ENCODE results near the gene MVB12B.

Gene MVB12B

GRCh38 chr9:126506361-126507317, 180.0 kb downstream of the MVB12B start:
- DNase-seq = no peak

GRCh38 chr9:126507318-126508109, 180.9 kb downstream of the MVB12B start:
- DNase-seq = no peak

GRCh38 chr9:126508171-126508591, 181.6 kb downstream of the MVB12B start:
- no peak for DNase-seq

- no peak for DNase-seq
These were observed 182.3 kb downstream of the MVB12B start for GRCh38 chr9:126508928-126509327.

GRCh38 chr9:126509718-126510117, 183.1 kb downstream of the MVB12B start:
- no peak for DNase-seq

- DNase-seq = no peak
These were observed 183.9 kb downstream of the MVB12B start for GRCh38 chr9:126510564-126510963.

GRCh38 chr9:126511411-126511810, 184.8 kb downstream of the MVB12B start:
- DNase-seq = peak; percentile 44 to 68 (median 62)

GRCh38 chr9:126513159-126514036, 186.8 kb downstream of the MVB12B start:
- no peak for DNase-seq

GRCh38 chr9:126514037-126514821, 187.6 kb downstream of the MVB12B start:
- DNase-seq = peak; percentile 71 to 92 (median 82)

- DNase-seq = peak in 1 of 4 experiments; percentile 1
These were observed 188.6 kb downstream of the MVB12B start for GRCh38 chr9:126515001-126515872.

- DNase-seq = no peak
These were observed 189.4 kb downstream of the MVB12B start for GRCh38 chr9:126515873-126516505.

- DNase-seq = no peak
These were observed 189.9 kb downstream of the MVB12B start for GRCh38 chr9:126516561-126516935.

- DNase-seq = peak; percentile 92 to 96 (median 94)
These were observed 190.6 kb downstream of the MVB12B start for GRCh38 chr9:126516936-126517832.

GRCh38 chr9:126517833-126518356, 191.3 kb downstream of the MVB12B start:
- peak; percentile 18 to 59 (median 37) for DNase-seq

GRCh38 chr9:126518763-126519162, 192.1 kb downstream of the MVB12B start:
- no peak for DNase-seq

GRCh38 chr9:126519660-126520420, 193.2 kb downstream of the MVB12B start:
- DNase-seq = peak in 3 of 4 experiments; percentile 24 to 56 (median 40)

GRCh38 chr9:126520453-126520852, 193.8 kb downstream of the MVB12B start:
- no peak for DNase-seq

GRCh38 chr9:126521089-126521488, 194.5 kb downstream of the MVB12B start:
- DNase-seq = no peak
